Colonic mucosa (tissue), 4 donors: ENCODE results near the gene CCDC178. TPM values are rescaled to one million over a fixed set of nuclear protein-coding genes. Genes with fewer than 3 reads are reported as not detected.

Experiments used
- DNase-seq: peaks from one replicate; pipeline ENCODE4 v3.0.0-alpha.2; 2020
- H3K27ac ChIP-seq: fragments of 200-600 bp; one replicate; pipeline ENCODE4 v1.8.0; 2021
- H3K27me3 ChIP-seq: fragments of 200-600 bp; one replicate; pipeline ENCODE4 v1.8.0; 2021
- H3K36me3 ChIP-seq: fragments of 200-600 bp; one replicate; pipeline ENCODE4 v1.8.0; 2021
- H3K4me1 ChIP-seq: fragments of 200-600 bp; one replicate; pipeline ENCODE4 v1.8.0; 2021; ENCODE audit warnings: mild to moderate bottlenecking
- H3K4me3 ChIP-seq: fragments of 200-600 bp; one replicate; pipeline ENCODE4 v1.8.0; 2021
- H3K9ac ChIP-seq, 2 donors: one replicate each; pipeline ENCODE4 v1.7.0; 2013; ENCODE audit warnings: control low read depth in 2 of 2, low read depth in 2 of 2, low read length in 2 of 2
- H3K9me3 ChIP-seq: fragments of 200-600 bp; one replicate; pipeline ENCODE4 v1.8.0; 2021
- intact Hi-C: fragments of 100-400 bp; cut with DNase I; formaldehyde crosslinking; loops from one replicate; pipeline ENCODE4 v1.14.1; 2022
- total RNA-seq, 2 donors: library from RNA; stranded (reverse); fragmentation: NEBNext Ultra II Directional in 1 of 2; extraction: Animal tissue kit (Norgen Biotek cat#: 25700) in 1 of 2; gene quantifications; one replicate each; pipeline ENCODE4 v1.2.1, GENCODE V29; 2021
- TF ChIP-seq, protein P1 (sequence below): fragments of 200-600 bp; IDR thresholded peaks from one replicate; pipeline ENCODE4 v1.8.0; 2022; ENCODE audit warnings: antibody characterized with exemption, mild to moderate bottlenecking
- donor health status: healthy.
- donor health status: DM: no; HTN: no; CAD: no.
- donor health status: DM: no; HTN: no; CAD: no.

The CCDC178 gene
- total RNA-seq, 2 donors from 2014 or later = not detected

GRCh38 chr18:33446604-33447003, 6.1 kb upstream of the CCDC178 start:
- no peak overlapping the region for H3K27ac ChIP-seq
- no peaks in the 10 kb centered on the region for H3K4me1 ChIP-seq
- TF ChIP-seq, protein P1, sequence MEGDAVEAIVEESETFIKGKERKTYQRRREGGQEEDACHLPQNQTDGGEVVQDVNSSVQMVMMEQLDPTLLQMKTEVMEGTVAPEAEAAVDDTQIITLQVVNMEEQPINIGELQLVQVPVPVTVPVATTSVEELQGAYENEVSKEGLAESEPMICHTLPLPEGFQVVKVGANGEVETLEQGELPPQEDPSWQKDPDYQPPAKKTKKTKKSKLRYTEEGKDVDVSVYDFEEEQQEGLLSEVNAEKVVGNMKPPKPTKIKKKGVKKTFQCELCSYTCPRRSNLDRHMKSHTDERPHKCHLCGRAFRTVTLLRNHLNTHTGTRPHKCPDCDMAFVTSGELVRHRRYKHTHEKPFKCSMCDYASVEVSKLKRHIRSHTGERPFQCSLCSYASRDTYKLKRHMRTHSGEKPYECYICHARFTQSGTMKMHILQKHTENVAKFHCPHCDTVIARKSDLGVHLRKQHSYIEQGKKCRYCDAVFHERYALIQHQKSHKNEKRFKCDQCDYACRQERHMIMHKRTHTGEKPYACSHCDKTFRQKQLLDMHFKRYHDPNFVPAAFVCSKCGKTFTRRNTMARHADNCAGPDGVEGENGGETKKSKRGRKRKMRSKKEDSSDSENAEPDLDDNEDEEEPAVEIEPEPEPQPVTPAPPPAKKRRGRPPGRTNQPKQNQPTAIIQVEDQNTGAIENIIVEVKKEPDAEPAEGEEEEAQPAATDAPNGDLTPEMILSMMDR = no peak
- H3K9ac ChIP-seq = no peak overlapping the region
- no peaks in the 10 kb centered on the region for H3K27me3 ChIP-seq
- no peaks in the 10 kb centered on the region for H3K36me3 ChIP-seq
- intact Hi-C loops = loop anchor here (10.0 kb wide), 1 partner anchor 128 kb away; the partner anchor contains the start of gene ASXL3
- no peak overlapping the region for H3K4me3 ChIP-seq
- no peak for DNase-seq
- no peaks in the 10 kb centered on the region for H3K9me3 ChIP-seq

GRCh38 chr18:33444709-33445108, 4.2 kb upstream of the CCDC178 start:
- TF ChIP-seq, protein P1 = no peak
- Histone ChIP-seq H3K9ac (no peak overlapping the region), H3K36me3 (no peaks in the 10 kb centered on the region), H3K27me3 (peaks cover 13% of the 10 kb centered on the region), H3K4me3 (no peak overlapping the region), H3K4me1 (no peaks in the 10 kb centered on the region), H3K27ac (no peak overlapping the region), H3K9me3 (no peaks in the 10 kb centered on the region)
- intact Hi-C loops = loop anchor here (10.0 kb wide), 1 partner anchor 130 kb away; the partner anchor contains the start of gene ASXL3
- no peak for DNase-seq

GRCh38 chr18:33432857-33433256, 7.7 kb downstream of the CCDC178 start:
- H3K9me3 ChIP-seq = no peaks in the 10 kb centered on the region
- no peaks in the 10 kb centered on the region for H3K4me1 ChIP-seq
- no peak for DNase-seq
- no peaks in the 10 kb centered on the region for H3K36me3 ChIP-seq
- intact Hi-C loops = no loop called here
- no peaks in the 10 kb centered on the region for H3K27me3 ChIP-seq
- H3K9ac ChIP-seq = no peak overlapping the region
- no peak overlapping the region for H3K4me3 ChIP-seq
- TF ChIP-seq, protein P1 = no peak
- no peak overlapping the region for H3K27ac ChIP-seq

- H3K36me3 ChIP-seq = no peaks in the 10 kb centered on the region
- H3K27me3 ChIP-seq = no peaks in the 10 kb centered on the region
- TF ChIP-seq, protein P1 = no peak
- intact Hi-C loops = no loop called here
- H3K4me1 ChIP-seq = no peaks in the 10 kb centered on the region
- H3K9me3 ChIP-seq = no peaks in the 10 kb centered on the region
- DNase-seq = no peak
- no peak overlapping the region for H3K27ac ChIP-seq
- H3K9ac ChIP-seq = no peak overlapping the region
- no peak overlapping the region for H3K4me3 ChIP-seq
Observed at GRCh38 chr18:33427549-33427948, 13.0 kb downstream of the CCDC178 start.

- Histone ChIP-seq H3K27ac (no peak overlapping the region), H3K4me3 (no peak overlapping the region), H3K4me1 (no peaks in the 10 kb centered on the region), H3K9ac (no peak overlapping the region), H3K9me3 (no peaks in the 10 kb centered on the region), H3K27me3 (no peaks in the 10 kb centered on the region), H3K36me3 (no peaks in the 10 kb centered on the region)
- no peak for DNase-seq
- TF ChIP-seq, protein P1 = no peak
- intact Hi-C loops = no loop called here
Observed at GRCh38 chr18:33424266-33424946, 16.1 kb downstream of the CCDC178 start.
